ENCODE data around the gene NCLN.
"Not testable (repeated sequence)": the region's sequence is repeated elsewhere in the genome, so short reads cannot be mapped to it uniquely, and the experiment has no call there.

Gene NCLN

DNA sequence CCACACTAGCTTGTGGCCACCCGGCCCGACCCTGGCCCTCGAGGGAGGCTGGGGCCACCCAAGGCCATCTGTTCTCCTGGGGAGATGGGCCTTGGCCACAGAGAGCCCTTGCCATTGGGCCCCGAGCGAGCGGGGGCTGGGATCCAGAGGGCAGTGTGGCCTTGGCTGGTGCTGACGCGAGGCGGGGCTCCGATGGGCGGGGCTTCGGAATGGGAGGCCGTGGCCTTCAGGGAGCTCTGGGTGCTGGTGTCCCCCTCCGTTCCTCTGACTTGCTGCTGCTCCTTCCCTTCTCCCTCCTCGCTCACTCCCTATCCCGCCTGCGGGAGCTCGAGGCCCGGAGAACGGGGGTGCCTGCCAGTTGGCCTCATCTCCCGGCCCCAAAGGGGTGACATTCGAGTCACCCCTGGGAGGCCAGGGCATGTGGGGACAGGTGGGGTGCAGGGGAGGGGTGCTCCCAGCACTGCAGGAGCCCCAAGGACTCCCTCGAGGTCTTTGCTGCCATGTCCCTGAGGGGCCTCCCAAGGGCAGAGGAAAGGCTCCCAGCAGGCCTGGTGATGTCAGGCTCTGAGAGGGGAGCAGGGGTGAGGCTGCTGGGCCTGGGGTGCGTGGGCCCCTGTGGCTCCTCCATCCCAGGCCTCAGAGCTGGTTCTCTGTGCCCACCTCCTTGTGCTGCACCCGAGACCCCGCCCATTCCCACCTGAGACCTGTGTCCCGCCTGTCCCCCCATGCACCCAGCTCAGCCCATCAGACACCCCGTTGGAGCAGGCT is 4.2 kb downstream of the NCLN start:
- H3K4me3 ChIP-seq (ENCODE audit: low read depth, low read length): no peak overlapping the region
- TF ChIP-seq, protein P1, sequence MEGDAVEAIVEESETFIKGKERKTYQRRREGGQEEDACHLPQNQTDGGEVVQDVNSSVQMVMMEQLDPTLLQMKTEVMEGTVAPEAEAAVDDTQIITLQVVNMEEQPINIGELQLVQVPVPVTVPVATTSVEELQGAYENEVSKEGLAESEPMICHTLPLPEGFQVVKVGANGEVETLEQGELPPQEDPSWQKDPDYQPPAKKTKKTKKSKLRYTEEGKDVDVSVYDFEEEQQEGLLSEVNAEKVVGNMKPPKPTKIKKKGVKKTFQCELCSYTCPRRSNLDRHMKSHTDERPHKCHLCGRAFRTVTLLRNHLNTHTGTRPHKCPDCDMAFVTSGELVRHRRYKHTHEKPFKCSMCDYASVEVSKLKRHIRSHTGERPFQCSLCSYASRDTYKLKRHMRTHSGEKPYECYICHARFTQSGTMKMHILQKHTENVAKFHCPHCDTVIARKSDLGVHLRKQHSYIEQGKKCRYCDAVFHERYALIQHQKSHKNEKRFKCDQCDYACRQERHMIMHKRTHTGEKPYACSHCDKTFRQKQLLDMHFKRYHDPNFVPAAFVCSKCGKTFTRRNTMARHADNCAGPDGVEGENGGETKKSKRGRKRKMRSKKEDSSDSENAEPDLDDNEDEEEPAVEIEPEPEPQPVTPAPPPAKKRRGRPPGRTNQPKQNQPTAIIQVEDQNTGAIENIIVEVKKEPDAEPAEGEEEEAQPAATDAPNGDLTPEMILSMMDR (IDR thresholded peaks at IDR 0.05; ENCODE audit: borderline replicate concordance, insufficient read depth, low read depth, low read length): no peak

DNA sequence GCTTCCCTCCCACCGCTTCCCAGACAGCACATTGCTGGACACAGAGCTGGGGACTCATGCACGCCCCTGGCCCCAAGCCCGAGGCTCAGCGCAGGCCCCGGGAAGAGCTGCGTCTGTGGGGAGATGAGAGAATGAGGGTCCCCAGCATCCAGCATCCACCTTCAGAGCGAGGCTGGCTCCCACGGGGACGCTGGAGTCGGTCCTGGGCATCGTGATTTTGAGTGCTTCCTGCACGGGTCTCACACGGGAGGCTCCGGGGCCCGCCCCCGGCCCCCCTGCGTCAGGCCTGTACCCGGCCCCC is 4.7 kb downstream of the NCLN start:
- H3K4me3 ChIP-seq (ENCODE audit: low read depth, low read length): no peak overlapping the region
- TF ChIP-seq, protein P1 (IDR thresholded peaks at IDR 0.05; ENCODE audit: borderline replicate concordance, insufficient read depth, low read depth, low read length): no peak

DNA sequence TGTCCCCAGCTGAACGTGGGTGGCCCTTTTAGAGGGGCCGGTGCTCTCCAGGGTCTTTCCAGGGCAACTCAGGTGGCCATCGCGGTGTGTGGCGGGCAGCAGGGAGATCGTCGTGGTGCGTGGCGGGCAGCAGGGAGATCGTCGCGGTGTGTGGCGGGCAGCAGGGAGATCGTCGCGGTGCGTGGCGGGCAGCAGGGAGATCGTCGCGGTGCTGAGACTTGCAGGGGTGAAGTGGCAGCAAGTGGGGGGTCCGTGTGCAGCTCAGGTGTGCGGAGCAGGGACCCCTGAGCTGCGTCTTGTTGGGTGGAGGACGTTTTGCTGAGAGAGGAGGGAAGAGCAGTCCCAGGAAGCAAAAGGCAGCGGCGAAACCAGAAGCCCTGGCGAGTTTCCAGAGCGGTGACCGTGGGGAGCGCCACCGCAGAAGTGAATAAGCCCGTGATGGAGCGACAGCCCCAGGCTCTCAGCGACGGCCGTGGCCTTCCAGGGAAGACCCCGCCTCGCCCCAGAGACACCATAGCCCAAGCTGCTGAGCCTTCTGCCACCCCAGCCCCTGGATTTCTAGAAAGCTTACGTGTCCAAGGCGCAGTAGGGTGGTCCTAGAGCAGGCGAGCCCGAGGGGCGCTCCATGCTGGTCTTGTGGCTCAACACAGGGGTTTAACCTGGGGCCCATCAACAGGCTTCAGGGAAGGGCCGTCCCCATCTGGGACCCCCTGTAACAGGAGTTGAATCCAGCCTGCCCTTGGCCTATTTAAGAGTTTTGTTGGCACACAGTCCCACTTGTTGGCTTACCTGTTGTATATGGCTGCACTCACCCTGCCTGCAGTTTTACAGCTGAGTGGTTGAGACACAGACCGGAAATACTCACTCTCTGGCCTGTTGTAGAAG is 5.4 kb downstream of the NCLN start:
- TF ChIP-seq, protein P1 (IDR thresholded peaks at IDR 0.05; ENCODE audit: borderline replicate concordance, insufficient read depth, low read depth, low read length): no peak
- H3K4me3 ChIP-seq (ENCODE audit: low read depth, low read length): no peak overlapping the region

DNA sequence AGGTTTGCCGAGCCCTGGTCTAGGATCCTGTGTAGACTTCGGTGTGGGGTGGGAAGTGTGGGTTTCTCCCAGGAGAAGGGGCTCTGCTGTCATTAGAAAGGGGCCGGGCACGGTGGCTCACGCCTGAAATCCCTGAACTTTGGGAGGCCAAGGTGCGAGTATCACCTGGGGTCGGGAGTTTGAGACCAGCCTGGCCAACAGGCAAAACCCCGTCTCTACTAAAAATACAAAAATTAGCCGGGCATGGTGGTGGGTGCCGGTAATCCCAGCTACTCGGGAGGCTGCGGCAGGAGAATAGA is 6.0 kb downstream of the NCLN start:
- H3K4me3 ChIP-seq (ENCODE audit: low read depth, low read length): not testable (repeated sequence)

DNA sequence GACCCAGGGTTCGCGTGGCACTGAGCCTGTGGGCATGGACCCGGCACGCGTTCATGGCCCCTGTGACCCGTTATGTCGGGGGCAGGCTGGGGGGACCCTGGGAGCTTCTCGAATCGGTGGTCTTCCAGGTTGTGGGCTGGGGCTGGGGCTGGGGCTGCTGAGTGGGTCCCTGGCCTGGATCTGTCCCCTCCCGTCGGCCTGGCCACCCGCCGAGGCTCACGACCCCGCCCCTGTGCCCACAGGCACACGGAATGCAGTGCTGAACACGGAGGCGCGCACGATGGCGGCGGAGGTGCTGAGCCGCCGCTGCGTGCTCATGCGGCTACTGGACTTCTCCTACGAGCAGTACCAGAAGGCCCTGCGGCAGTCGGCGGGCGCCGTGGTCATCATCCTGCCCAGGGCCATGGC is 6.5 kb downstream of the NCLN start:
- H3K4me3 ChIP-seq (ENCODE audit: low read depth, low read length): no peak overlapping the region
- TF ChIP-seq, protein P1 (IDR thresholded peaks at IDR 0.05; ENCODE audit: borderline replicate concordance, insufficient read depth, low read depth, low read length): no peak

DNA sequence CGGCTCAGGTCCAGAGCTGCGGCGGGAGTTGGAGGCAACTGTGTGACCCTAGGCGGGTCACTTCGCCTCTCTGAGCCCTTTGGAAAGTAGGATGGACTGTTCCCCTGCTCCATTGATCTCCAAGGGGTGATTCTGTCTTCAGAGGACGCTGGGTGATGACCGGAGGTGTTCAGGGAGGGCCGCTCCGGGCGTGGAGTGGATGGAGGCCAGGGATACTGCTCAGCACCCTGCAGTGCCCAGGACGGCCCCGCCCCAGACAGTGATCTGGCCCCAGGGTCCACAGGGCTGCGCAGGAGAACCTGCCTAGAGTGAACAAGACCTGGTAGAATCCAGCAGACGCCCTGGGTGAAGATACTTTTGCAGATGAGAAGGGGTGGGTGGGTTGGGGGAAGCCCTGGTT is 7.0 kb downstream of the NCLN start:
- no peak overlapping the region for H3K4me3 ChIP-seq (ENCODE audit: low read depth, low read length)
- TF ChIP-seq, protein P1 (IDR thresholded peaks at IDR 0.05; ENCODE audit: borderline replicate concordance, insufficient read depth, low read depth, low read length): no peak

DNA sequence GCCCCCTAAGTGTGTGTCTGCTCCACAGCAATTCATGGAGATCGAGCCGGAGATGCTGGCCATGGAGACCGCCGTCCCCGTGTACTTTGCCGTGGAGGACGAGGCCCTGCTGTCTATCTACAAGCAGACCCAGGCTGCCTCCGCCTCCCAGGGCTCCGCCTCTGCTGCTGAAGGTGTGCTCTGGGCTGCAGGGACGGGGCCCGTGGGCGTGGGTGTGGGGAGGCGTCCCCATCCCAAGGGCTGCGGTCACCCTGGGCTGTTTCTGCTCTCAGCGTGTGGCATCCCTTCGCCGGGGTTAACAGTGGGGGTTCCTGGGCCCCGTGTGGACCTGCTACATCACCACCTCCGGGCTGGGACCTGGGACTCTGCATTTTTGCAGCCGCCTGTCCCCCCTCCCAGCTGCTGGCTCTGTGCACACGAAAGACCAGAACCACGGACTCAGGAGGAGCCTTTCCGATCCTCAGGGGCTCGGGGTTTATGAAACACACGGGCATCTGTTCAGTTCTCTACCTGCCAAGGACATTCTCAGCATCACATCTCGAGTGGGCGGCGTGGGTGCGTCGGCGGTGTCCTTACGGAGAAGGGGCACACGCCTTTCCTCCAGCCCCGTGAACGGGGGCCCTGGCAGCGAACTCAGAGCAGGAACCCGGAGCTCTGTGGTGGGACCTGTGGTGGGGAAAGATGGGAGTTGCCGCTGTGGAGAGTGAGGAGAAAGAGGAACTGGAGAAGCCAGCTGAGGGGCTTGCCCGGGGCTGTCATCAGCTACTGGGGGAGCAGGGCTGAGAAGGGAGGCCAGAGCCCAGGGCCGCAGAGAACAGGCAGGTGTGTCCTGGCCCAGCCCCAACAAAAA is 7.8 kb downstream of the NCLN start:
- H3K4me3 ChIP-seq (ENCODE audit: low read depth, low read length): no peak overlapping the region
- TF ChIP-seq, protein P1 (IDR thresholded peaks at IDR 0.05; ENCODE audit: borderline replicate concordance, insufficient read depth, low read depth, low read length): no peak
